ENCODE measurements around the gene EPN3.

Gene EPN3

GRCh38 chr17:50536683-50537646 is 4.4 kb downstream of the EPN3 start:
- DNase-seq = no peak

GRCh38 chr17:50537721-50538548 is 5.4 kb downstream of the EPN3 start:
- no peak for DNase-seq

- DNase-seq = no peak
These were observed 6.2 kb downstream of the EPN3 start for GRCh38 chr17:50538549-50539410.

- DNase-seq = peak; percentile 59
These were observed 7.4 kb downstream of the EPN3 start for GRCh38 chr17:50539762-50540559.

GRCh38 chr17:50540560-50541401 is 8.2 kb downstream of the EPN3 start:
- DNase-seq = no peak

- no peak for DNase-seq
These were observed 8.8 kb downstream of the EPN3 start for GRCh38 chr17:50541402-50541715.

GRCh38 chr17:50541716-50542688 is 9.5 kb downstream of the EPN3 start:
- peak; percentile 83 for DNase-seq

- DNase-seq = no peak
These were observed 10.6 kb downstream of the EPN3 start for GRCh38 chr17:50542795-50543774.

GRCh38 chr17:50544516-50544915 is 12.0 kb downstream of the EPN3 start:
- DNase-seq = no peak

- no peak for DNase-seq
These were observed 12.8 kb downstream of the EPN3 start for GRCh38 chr17:50545311-50545710.

GRCh38 chr17:50546701-50547034 is 14.1 kb downstream of the EPN3 start:
- DNase-seq = peak; percentile 63

GRCh38 chr17:50547035-50547735 is 14.7 kb downstream of the EPN3 start, which contains the start of gene SPATA20:
Gene SPATA20, plus strand, starts transcription at chr17:50547174. Its CDS starts 35 bp downstream, at chr17:50547209.
- peak; percentile 90 for DNase-seq

GRCh38 chr17:50547736-50548083 is 15.2 kb downstream of the EPN3 start:
- no peak for DNase-seq

GRCh38 chr17:50548831-50549230 is 16.3 kb downstream of the EPN3 start:
- DNase-seq = no peak

- DNase-seq = no peak
These were observed 16.9 kb downstream of the EPN3 start for GRCh38 chr17:50549256-50549941.

GRCh38 chr17:50549969-50550368 is 17.4 kb downstream of the EPN3 start:
- DNase-seq = no peak

GRCh38 chr17:50550661-50551432 is 18.3 kb downstream of the EPN3 start:
- peak; percentile 82 for DNase-seq

Data from NCI-H510A treated with DMSO at 0.1 percent for 48 hours (cell line).